IPS-20b (cell line): ENCODE results near the gene PTGDS.
A peak's percentile ranks its signal among the peaks of the same experiment; 100 is the strongest.

Experiments
- H3K27ac ChIP-seq: one replicate; pipeline ENCODE4 v1.5.1; 2013; ENCODE audit warnings: low read length
- H3K27me3 ChIP-seq: 2 replicates; pipeline ENCODE4 v1.6.1; 2013; ENCODE audit warnings: mild to moderate bottlenecking, low read length, inconsistent platforms; ENCODE audit not compliant: insufficient read depth
- H3K36me3 ChIP-seq: 2 replicates; pipeline ENCODE4 v1.6.1; 2013; ENCODE audit warnings: low read depth, mild to moderate bottlenecking, inconsistent platforms, low read length, moderate library complexity; ENCODE audit not compliant: insufficient read depth
- H3K4me1 ChIP-seq: 2 replicates; pipeline ENCODE4 v1.6.1; 2013; ENCODE audit warnings: mild to moderate bottlenecking, control low read depth, inconsistent platforms, low read length, moderate library complexity; ENCODE audit not compliant: insufficient read depth
- H3K4me3 ChIP-seq: 2 replicates; pipeline ENCODE4 v1.5.1; 2013; ENCODE audit warnings: mild to moderate bottlenecking, low read length, inconsistent platforms
- H3K9ac ChIP-seq: 2 replicates; pipeline ENCODE4 v1.6.1; 2013; ENCODE audit warnings: low read depth, mild to moderate bottlenecking, inconsistent platforms, low read length, moderate library complexity
- H3K9me3 ChIP-seq: 2 replicates; pipeline ENCODE4 v1.6.1; 2013; ENCODE audit warnings: mild to moderate bottlenecking, low read depth, low read length, inconsistent platforms; ENCODE audit not compliant: insufficient read depth

The PTGDS gene

DNA sequence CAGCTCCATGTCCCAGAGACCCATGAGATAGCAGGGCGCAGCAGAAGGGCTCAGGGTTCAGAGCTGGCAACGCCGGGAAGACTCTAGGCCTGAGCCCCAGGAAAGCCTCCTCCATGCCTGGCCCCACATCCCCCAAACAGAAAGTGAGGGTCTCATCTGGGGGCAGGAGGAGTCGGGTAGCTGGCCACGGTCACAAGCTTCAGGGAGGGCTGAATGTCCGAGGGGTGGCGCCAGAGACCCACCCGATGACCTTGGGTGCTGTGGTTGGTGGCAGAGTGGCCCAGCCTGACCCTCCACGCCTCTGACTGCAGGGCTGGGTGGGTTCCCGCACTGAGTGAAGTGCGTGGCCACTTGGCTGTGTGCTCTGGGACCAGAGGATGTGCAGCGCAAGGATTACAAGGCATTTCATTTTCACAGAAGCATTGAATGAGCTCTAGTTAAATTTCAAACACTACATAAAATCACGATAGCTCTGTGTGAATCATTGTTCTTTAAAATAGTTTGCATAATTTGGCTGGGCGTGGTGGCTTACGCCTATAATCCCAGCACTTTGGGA, 29.3 kb upstream of the PTGDS start:
- Histone ChIP-seq H3K9ac (no peak overlapping the region), H3K4me3 (no peak overlapping the region), H3K4me1 (peaks cover 5% of the 10 kb centered on the region; the same call in 1 of the 2 replicates), H3K27me3 (no peaks in the 10 kb centered on the region), H3K9me3 (no peaks in the 10 kb centered on the region), H3K36me3 (no peaks in the 10 kb centered on the region), H3K27ac (no peak overlapping the region)

DNA sequence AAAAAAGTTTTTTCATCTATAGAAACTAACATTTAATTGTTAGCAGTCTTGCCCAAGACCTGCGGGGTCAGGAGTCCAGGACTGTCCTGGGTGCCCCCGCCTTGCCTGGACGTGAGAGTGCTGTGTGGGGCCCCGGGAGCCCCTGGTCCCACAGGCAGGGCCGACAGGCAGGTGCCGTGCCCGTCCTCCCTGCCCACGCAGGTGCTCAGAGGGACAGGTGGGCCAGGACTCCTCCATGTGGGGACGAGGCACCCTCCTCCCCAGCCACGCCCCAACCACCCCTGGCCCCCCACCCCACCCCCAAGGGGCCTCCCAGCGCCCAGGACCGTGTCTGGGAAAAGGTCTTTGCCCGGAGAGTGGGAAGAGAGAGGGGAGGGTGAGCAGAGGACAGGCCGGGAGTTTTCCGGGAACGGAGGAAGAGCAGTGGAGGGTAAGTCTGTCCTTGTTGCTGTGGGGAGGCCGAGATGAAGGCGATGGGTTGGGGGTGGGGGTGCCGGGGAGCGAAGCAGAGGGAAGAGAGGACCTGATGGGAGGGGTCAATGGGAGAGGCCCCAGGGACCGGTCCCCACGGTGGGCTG, 28.0 kb upstream of the PTGDS start:
- H3K27ac ChIP-seq: no peak overlapping the region
- peaks cover 5% of the 10 kb centered on the region; the same call in 1 of the 2 replicates for H3K4me1 ChIP-seq
- peak overlapping the region; percentile 74; the same call in 1 of the 2 replicates for H3K9ac ChIP-seq

DNA sequence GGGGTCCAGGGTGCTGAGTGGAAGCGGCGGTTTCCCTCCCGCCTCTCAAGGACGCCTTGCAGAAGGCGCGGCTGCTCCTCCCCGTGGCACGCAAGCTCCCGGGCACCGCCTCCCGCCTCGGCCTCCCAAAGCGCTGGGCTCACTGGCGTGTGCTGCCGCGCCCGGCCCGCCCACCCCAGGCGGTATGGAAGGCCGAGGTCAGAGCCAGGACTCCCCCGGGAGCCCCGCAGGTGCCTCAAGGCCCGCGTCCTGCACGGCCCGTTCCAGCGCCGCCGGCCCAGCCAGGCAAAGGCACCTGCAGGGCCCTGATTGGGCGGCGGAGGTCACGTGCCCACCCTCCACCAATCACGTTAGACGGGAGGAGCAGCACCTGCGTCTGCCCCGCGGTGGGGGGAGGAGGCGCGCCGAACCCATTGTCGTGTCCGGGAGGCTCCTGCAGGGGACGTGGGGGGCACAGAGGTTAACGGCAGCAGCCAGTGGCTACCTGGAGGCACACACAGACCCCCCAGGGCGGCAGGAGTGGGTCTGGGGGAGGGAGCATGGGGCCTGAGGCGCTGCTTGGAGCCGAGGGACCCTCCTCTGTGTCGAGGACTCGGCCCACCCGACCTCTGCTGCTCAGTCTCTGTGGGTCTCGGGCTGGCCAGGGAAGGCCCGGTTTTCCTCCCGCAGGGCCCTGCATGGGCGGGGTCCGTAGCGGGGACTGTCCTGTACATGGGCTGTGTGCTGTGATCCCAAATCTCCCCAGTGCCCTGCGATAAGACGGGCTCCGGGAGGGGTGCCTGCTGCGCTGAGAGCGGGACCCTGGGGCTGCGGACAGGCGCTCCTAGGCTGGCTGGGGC, 27.3 kb upstream of the PTGDS start:
- H3K9me3 ChIP-seq: no peaks in the 10 kb centered on the region
- H3K4me3 ChIP-seq: peak overlapping the region; percentile 58
- peak overlapping the region; percentile 79 for H3K27ac ChIP-seq
- no peaks in the 10 kb centered on the region for H3K27me3 ChIP-seq
- peak overlapping the region; percentile 74; the same call in 1 of the 2 replicates for H3K9ac ChIP-seq
- H3K4me1 ChIP-seq: peaks cover 5% of the 10 kb centered on the region; the same call in 1 of the 2 replicates
- no peaks in the 10 kb centered on the region for H3K36me3 ChIP-seq

More for the DNA sequence above, 28.0 kb upstream of the PTGDS start:
- Histone ChIP-seq H3K27me3 (no peaks in the 10 kb centered on the region), H3K36me3 (no peaks in the 10 kb centered on the region), H3K9me3 (no peaks in the 10 kb centered on the region), H3K4me3 (peak overlapping the region; percentile 58; the same call in 1 of the 2 replicates)

DNA sequence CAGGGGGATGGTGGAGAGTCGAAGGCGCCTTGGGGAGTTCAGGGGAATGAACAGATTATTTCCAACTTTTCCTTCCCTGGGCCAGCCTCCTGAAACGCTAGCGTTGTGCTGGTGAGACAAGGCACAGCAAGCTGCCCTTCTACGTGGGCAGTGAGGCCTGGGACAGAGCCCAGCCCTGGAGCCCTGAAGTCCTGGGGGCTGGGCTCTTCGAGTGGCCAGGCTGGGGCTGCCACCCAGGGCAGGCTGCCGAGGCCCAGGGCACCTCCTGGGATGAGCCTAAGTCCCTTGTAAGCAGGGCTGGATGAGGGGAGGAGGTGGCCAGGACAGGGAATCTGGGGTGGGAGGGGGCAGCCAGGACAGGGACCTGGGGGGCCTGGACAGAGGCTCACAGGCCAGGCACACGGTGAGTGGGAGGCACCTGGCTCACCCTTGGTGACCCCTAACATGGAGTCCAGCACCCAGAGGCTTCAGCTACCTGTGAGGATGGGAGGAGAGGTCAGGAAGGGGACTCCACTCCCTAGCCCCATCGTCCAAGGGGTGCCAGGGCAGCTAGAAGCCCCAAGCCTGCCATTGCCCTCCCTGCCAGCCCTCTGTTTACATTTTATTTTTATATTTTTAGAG, 26.5 kb upstream of the PTGDS start:
- H3K9ac ChIP-seq: peak overlapping the region; percentile 74; the same call in 1 of the 2 replicates
- peaks cover 5% of the 10 kb centered on the region; the same call in 1 of the 2 replicates for H3K4me1 ChIP-seq
- peak overlapping the region; percentile 58 for H3K4me3 ChIP-seq
- H3K27ac ChIP-seq: peak overlapping the region; percentile 79
- H3K36me3 ChIP-seq: no peaks in the 10 kb centered on the region
- no peaks in the 10 kb centered on the region for H3K9me3 ChIP-seq
- H3K27me3 ChIP-seq: no peaks in the 10 kb centered on the region

DNA sequence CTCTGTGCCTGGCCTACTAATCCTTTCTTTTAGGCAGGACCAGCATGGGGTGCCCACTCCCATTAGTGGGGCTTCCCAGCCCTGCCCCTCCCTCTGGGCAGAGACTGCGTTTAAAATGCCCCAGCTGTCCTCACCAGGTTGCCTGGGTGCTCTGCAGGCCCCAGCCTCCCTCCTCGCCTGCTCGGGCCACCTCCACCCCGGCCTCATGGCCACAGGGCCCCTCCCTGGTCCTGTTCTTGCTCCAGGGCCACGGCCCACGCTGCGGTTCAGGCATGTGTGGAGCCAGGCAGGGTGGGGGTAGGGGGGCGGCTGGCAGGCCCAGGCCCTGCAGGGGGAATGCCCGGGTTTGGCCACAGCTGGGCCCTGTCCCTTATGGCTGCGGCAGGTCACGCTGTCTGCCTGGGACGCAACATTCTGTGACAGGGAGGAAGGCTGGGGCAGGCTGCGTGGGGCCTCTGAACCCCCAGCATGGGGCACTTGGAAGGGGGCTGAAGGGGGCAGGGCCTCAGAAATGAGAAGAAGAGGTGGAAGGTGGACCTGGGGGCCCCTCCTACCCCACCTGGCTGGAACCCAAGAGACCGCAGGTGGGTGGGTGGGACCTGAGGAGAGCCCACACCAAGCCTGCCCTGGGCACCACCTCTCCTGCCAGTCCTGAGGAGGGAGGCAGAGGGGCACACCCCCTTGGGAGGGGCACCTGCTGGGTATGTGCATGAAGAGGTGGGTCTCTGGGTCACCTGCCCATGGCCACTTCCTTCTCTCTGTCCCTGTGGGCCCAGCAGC, 25.6 kb upstream of the PTGDS start, which contains the start of gene LCN12:
Gene LCN12 (plus strand): TSS at position 733 of the 780 bp plus-strand sequence. CDS start 55 bp downstream, outside the sequence.
- H3K27ac ChIP-seq: no peak within 1 kb of the TSS
- H3K27me3 ChIP-seq: no peaks in the 10 kb centered on the region
- no peaks in the 10 kb centered on the region for H3K36me3 ChIP-seq
- H3K9me3 ChIP-seq: no peaks in the 10 kb centered on the region
- no peak within 1 kb of the TSS for H3K4me3 ChIP-seq
- H3K4me1 ChIP-seq: peaks cover 5% of the 10 kb centered on the region; the same call in 1 of the 2 replicates
- H3K9ac ChIP-seq: no peak within 1 kb of the TSS

DNA sequence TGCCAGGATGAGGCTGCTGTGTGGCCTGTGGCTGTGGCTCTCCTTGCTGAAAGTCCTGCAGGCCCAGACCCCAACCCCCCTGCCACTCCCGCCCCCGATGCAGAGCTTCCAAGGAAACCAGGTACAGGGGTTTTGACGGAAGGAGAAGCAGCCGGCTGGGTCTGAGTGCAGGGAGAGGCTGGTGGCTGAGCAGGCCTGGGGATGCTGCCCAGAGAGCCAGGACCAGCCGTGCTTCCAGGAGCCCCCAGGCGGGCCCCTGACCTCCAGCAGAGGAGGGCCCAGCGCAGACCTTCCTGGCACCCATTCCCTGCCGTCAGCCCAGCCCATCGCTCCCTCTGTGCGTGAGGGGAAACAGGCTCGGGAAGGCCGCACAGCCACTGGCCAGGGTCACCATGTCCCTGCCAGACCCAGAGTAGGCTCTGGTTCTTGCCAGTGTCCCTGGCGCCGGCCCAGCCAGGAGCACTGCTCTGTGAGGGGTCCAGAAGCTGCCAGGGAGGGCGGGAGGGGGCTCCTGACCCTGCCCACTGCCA, 24.9 kb upstream of the PTGDS start:
- H3K27me3 ChIP-seq: no peaks in the 10 kb centered on the region
- peaks cover 5% of the 10 kb centered on the region; the same call in 1 of the 2 replicates for H3K4me1 ChIP-seq
- no peaks in the 10 kb centered on the region for H3K9me3 ChIP-seq
- no peak overlapping the region for H3K27ac ChIP-seq
- no peak overlapping the region for H3K4me3 ChIP-seq
- H3K9ac ChIP-seq: no peak overlapping the region
- no peaks in the 10 kb centered on the region for H3K36me3 ChIP-seq

DNA sequence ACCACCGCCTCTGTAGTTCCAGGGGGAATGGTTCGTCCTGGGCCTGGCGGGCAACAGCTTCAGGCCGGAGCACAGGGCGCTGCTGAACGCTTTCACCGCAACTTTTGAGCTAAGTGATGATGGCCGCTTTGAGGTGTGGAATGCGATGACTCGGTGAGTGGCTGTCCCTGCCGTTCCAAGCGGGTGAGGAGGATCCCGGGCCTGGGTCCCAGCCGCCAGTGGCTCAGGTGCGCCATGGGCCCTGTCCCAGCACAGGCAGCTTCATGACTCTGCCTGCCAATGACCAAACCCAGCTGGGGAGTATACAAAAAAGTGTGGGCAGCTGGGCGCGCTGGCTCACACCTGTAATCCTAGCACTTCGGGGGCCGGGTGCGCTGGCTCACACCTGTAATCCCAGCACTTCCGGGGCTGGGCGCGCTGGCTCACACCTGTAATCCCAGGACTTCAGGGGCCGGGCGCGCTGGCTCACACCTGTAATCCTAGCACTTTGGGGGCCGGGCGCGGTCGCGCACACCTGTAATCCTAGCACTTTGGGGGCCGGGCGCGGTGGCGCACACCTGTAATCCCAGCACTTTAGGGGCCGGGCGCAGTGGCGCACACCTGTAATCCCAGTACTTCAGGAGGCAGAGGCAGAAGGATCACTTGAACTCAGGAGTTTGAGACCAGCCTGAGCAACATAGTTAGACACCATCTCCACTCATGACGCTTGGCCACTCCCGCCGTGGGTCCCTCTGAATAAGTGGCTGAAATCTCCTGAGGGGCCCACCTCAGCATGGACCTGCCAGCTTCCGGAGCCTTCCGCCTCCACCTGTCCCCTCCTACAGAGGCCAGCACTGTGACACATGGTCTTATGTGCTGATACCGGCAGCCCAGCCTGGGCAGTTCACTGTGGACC, 24.2 kb upstream of the PTGDS start:
- Histone ChIP-seq H3K4me3 (no peak overlapping the region), H3K4me1 (peaks cover 5% of the 10 kb centered on the region; the same call in 1 of the 2 replicates), H3K9ac (no peak overlapping the region), H3K27ac (no peak overlapping the region), H3K9me3 (no peaks in the 10 kb centered on the region), H3K27me3 (no peaks in the 10 kb centered on the region), H3K36me3 (no peaks in the 10 kb centered on the region)

DNA sequence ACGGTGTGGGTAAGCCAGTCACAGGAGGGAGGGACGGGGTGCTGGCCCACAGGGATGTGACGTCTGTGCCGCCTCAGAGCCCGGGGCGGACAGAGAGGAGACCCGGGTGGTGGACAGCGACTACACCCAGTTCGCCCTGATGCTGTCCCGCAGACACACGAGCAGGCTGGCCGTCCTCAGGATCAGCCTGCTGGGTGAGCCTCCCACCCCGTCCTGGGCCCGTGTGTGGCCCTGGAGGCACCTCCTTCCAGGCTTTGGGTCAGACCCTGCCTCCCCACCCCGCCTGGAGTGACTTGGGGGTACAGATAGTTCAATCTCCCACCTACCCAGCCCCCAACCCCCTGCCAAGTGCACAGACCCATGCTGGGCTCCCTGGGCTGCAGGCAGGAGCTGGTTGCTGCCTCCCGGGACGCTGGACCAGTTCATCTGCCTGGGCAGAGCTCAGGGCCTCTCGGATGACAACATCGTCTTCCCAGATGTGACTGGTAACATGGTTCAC, 23.5 kb upstream of the PTGDS start:
- Histone ChIP-seq H3K27ac (no peak overlapping the region), H3K36me3 (no peaks in the 10 kb centered on the region), H3K27me3 (no peaks in the 10 kb centered on the region), H3K9ac (no peak overlapping the region), H3K4me3 (no peak overlapping the region), H3K4me1 (peaks cover 5% of the 10 kb centered on the region; the same call in 1 of the 2 replicates), H3K9me3 (no peaks in the 10 kb centered on the region)

DNA sequence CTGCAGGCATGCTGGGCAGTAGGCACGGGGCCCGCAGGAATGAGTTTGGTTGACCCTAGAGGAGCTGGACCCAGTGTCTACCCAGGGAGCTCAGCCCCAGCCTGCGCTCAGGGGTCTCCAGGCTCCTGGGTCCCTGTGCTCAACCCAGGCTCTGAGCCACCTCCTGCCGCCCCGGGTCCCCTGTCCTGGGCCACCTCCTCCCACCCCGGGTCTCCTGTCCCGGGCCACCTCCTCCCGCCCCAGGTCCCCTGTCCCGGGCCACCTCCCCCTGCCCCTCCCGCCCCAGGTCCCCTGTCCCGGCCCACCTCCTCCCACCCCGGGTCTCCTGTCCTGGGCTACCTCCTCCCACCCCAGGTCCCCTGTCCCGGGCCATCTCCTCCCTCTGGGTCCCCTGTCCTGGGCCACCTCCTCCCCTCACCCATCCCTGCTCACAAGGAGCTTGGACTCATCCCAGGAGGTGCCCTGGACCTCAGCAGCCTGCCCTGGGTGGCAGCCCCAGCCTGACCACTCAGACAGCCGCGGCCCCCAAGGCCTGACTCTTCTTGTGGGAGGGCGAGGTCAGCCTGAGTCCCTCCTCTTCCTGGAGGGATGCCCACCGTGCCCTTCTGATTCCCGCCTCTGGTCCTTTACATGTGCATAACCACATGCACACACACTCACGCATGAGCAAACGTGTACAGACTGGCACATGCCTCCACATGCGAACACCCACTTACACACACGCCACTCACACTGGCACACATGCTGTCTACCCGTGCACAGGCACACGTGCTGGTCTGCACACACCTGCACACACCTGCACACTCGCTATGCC, 22.8 kb upstream of the PTGDS start:
- no peaks in the 10 kb centered on the region for H3K27me3 ChIP-seq
- no peaks in the 10 kb centered on the region for H3K36me3 ChIP-seq
- H3K4me1 ChIP-seq: peaks cover 5% of the 10 kb centered on the region; the same call in 1 of the 2 replicates
- no peak overlapping the region for H3K27ac ChIP-seq
- no peak overlapping the region for H3K4me3 ChIP-seq
- H3K9ac ChIP-seq: no peak overlapping the region
- no peaks in the 10 kb centered on the region for H3K9me3 ChIP-seq
